ENCODE data around the gene BMF.

The BMF gene

GRCh38 chr15:40043927-40044716 lies 64.6 kb downstream of the BMF start:
- no peaks in the 10 kb centered on the region for H3K27me3 Mint-ChIP-seq (ENCODE audit: low read depth)
- no peak for TF ChIP-seq CTCF (IDR thresholded peaks at IDR 0.05; ENCODE audit: unreplicated experiment in 3 of 3)
- H3K27ac Mint-ChIP-seq, result peak overlapping the region in 1 of 3 experiments; percentile 75
- no peaks in the 10 kb centered on the region for H3K9me3 Mint-ChIP-seq
- no peaks in the 10 kb centered on the region for H3K36me3 Mint-ChIP-seq (ENCODE audit: low read depth)
- peaks cover 53% of the 10 kb centered on the region for H3K4me1 Mint-ChIP-seq
- H3K4me3 Mint-ChIP-seq, result peak overlapping the region in 1 of 3 experiments; percentile 62

DNA sequence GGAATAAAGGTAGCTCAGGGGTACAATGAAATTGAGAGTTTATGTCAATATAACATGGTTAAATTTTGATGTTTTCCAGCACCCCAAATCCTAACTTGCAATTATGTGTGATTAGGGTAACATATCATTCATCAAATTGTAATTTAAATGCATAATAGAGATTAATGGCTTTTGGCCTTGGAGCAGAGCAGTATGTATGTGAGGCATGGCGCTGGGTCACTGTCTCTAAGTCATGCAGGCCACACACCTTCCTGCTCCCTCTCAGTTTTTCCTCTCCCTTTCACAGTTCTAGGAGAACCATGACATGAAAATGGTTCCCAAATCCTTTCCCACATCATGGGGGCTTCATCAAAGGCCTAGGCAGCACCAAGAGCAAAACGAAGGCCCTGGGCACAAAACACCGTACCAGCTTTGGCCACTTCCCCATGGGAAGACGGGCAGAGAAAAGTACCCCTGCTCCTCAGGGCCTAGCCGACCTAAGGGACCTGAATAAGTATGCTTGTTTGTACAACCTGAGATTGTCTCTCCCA lies 65.8 kb downstream of the BMF start:
- TF ChIP-seq CTCF (IDR thresholded peaks at IDR 0.05; ENCODE audit: unreplicated experiment in 3 of 3), result no peak
- peaks cover 53% of the 10 kb centered on the region for H3K4me1 Mint-ChIP-seq
- H3K36me3 Mint-ChIP-seq (ENCODE audit: low read depth), result peaks cover under 1% of the 10 kb centered on the region
- H3K9me3 Mint-ChIP-seq, result no peaks in the 10 kb centered on the region
- H3K27ac Mint-ChIP-seq, result peak overlapping the region in 1 of 3 experiments; percentile 60
- no peaks in the 10 kb centered on the region for H3K27me3 Mint-ChIP-seq (ENCODE audit: low read depth)
- peak overlapping the region in 1 of 3 experiments; percentile 26 for H3K4me3 Mint-ChIP-seq

DNA sequence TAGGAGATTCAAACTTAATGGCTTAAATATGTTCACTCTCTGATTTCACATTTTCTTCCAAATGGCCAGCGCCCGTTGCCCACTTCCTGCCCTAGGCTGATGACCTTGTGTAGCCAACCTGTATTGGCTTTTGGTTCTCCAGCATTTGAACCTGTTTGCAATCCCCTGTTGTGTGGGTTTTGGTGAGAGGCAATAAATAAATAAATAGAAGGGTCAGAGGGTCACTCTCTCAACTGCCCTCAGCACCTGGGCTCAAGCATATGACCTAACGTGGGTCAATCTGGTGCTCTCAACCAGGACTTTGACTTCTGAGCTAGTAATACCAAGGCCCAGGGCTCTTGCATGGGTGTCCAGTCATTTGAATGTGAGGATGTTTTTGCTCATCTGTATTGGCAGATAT lies 67.9 kb downstream of the BMF start:
- Mint-ChIP-seq H3K27ac (peak overlapping the region; percentile 79 to 99 (median 86)), H3K4me1 (peaks cover 50% of the 10 kb centered on the region), H3K36me3 (ENCODE audit: low read depth) (peaks cover 21% of the 10 kb centered on the region), H3K9me3 (no peaks in the 10 kb centered on the region), H3K4me3 (peak overlapping the region; percentile 67 to 84 (median 83)), H3K27me3 (ENCODE audit: low read depth) (no peaks in the 10 kb centered on the region)
- TF ChIP-seq CTCF (IDR thresholded peaks at IDR 0.05; ENCODE audit: unreplicated experiment in 3 of 3), result no peak

GRCh38 chr15:40040293-40040635 lies 68.4 kb downstream of the BMF start:
- Mint-ChIP-seq H3K9me3 (no peaks in the 10 kb centered on the region), H3K36me3 (ENCODE audit: low read depth) (peaks cover 25% of the 10 kb centered on the region)

GRCh38 chr15:40038638-40039543 lies 69.8 kb downstream of the BMF start, which contains the start of gene SRP14:
Gene SRP14, minus strand, starts transcription at chr15:40039181. Its CDS starts 65 bp downstream, at chr15:40039116.
- Mint-ChIP-seq H3K27ac (peak within 1 kb of the TSS; percentile 98 to 100 (median 99)), H3K27me3 (ENCODE audit: low read depth) (no peaks in the 10 kb centered on the region), H3K4me1 (peaks cover 51% of the 10 kb centered on the region), H3K9me3 (no peaks in the 10 kb centered on the region), H3K4me3 (peak within 1 kb of the TSS; percentile 98 to 100 (median 99)), H3K36me3 (ENCODE audit: low read depth) (peaks cover 35% of the 10 kb centered on the region)
- TF ChIP-seq CTCF (IDR thresholded peaks at IDR 0.05; ENCODE audit: unreplicated experiment in 3 of 3), result peak in 2 of 3 experiments; percentile 13

More at GRCh38 chr15:40040293-40040635, 68.4 kb downstream of the BMF start:
- Mint-ChIP-seq H3K4me3 (peak overlapping the region; percentile 67 to 84 (median 83)), H3K27me3 (ENCODE audit: low read depth) (no peaks in the 10 kb centered on the region), H3K4me1 (peaks cover 45% of the 10 kb centered on the region), H3K27ac (peak overlapping the region; percentile 79 to 99 (median 86))
- no peak for TF ChIP-seq CTCF (IDR thresholded peaks at IDR 0.05; ENCODE audit: unreplicated experiment in 3 of 3)

Data from nephron (organoid).